ENCODE data around the gene CCM2. TPM values are rescaled to one million over a fixed set of nuclear protein-coding genes. Genes with fewer than 3 reads are reported as not detected.
A peak's percentile ranks its signal among the peaks of the same experiment; 100 is the strongest.

Gene CCM2
- total and polyA plus RNA-seq, 10 donors, result 67.8 to 108 (median 83.8) TPM

GRCh38 chr7:44973610-44974401, 26.2 kb upstream of the CCM2 start:
- peak overlapping the region in 2 of 8 donors; percentile 7 to 94 for H3K27ac ChIP-seq
- no peak overlapping the region for H3K4me3 ChIP-seq
- intact Hi-C loops (cut with DNase I; ENCODE audit: low total_unique reads), result loop anchor here (10.0 kb wide), 1 partner anchor 51 kb away; no protein-coding TSS in a partner anchor
- H3K36me3 ChIP-seq, result peaks cover 0 to 84% (median 53%) of the 10 kb centered on the region in 6 donors
- no peak for DNase-seq
- H3K4me1 ChIP-seq, result peaks cover 12 to 54% (median 36%) of the 10 kb centered on the region in 6 donors
- TF ChIP-seq CTCF (IDR thresholded peaks at IDR 0.05 in 8 of 11, conservative IDR thresholded peaks at IDR 0.05 in 3 of 11), result peak in 9 of 11 experiments; percentile 38 to 69 (median 56)
- TF ChIP-seq POLR2A (IDR thresholded peaks at IDR 0.05), result no peak
- TF ChIP-seq POLR2AphosphoS5 (IDR thresholded peaks at IDR 0.05), result peak in 1 of 3 donors; percentile 11
- no peaks in the 10 kb centered on the region for H3K27me3 ChIP-seq (replicated peaks in 1 of 7)
- WGBS, 5 donors, result 63 to 90% (median 85%) methylated on average over 8 to 10 of the region's 10 CpGs
- no peaks in the 10 kb centered on the region for H3K9me3 ChIP-seq

DNA sequence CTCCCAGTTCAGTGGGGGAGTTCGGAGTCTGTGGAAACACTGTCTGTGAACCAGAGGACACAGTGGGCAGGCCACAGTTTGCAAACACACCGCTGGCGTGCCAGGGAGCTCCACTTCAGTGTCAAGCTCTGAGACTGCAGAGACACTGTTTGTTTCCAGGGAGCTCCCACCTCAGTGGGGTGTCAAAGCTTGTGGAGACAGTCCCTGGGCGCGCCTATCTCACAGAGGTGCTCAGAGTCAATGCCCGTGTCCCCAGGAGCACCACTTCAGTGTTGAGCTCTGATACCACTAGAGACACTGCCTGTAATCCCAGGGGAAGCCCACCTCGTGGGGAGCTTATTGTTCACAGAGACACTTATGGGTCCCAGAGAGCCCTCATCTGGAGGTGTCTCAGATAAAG, 25.5 kb upstream of the CCM2 start:
- Histone ChIP-seq H3K36me3 (peaks cover 0 to 76% (median 48%) of the 10 kb centered on the region in 6 donors), H3K27me3 (replicated peaks in 1 of 7) (no peaks in the 10 kb centered on the region), H3K27ac (peak overlapping the region in 1 of 8 donors; percentile 94), H3K9me3 (no peaks in the 10 kb centered on the region), H3K4me1 (peaks cover 14 to 61% (median 44%) of the 10 kb centered on the region in 6 donors), H3K4me3 (no peak overlapping the region)
- intact Hi-C loops (cut with DNase I; ENCODE audit: low total_unique reads), result loop anchor here (10.0 kb wide), 1 partner anchor 50 kb away; no protein-coding TSS in a partner anchor
- 79 to 91% (median 89%) methylated on average over 6 to 7 of the region's 7 CpGs for WGBS, 5 donors
- DNase-seq, result peak; percentile 64
- TF ChIP-seq POLR2A (IDR thresholded peaks at IDR 0.05), result no peak
- TF ChIP-seq POLR2AphosphoS5 (IDR thresholded peaks at IDR 0.05), result no peak
- no peak for TF ChIP-seq CTCF (IDR thresholded peaks at IDR 0.05 in 8 of 11, conservative IDR thresholded peaks at IDR 0.05 in 3 of 11)

DNA sequence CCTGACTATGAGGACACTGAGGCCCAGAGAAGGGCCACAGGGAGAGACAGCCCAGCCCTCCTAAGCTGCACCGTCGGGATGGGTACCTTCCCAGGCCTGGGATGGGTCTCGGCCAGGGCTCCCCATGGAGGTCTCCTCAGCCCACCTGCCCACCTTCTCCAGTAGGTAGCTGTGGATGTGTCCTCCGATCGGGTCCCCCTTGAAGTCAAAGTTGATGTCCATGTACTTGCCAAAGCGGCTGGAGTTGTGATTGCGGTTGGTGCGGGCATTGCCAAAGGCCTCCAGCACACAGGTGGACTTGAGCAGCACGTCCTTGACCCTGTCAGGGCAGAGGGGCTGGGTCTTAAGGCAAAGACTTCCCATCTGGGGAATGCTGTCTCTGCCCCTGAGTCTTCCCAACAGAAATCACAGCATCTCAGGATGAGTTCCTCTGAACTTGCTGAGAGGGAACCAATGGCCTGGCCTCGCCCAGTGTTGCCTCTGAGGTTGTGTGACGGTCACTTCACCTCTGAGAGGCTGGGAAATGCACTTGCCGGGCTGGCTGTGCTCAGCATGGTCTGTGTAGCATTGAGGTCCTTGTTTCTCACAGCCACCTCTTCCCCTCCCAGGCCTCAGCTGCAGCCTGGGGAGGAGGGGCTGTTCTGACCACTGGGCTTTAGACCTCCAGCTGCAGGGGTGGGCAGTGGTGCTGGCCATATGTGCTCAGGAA, 24.5 kb upstream of the CCM2 start:
- 92 to 96% (median 92%) methylated on average over 7 to 12 of the region's 12 CpGs for WGBS, 5 donors
- peaks cover 0 to 67% (median 41%) of the 10 kb centered on the region in 6 donors for H3K36me3 ChIP-seq

More for the DNA sequence above, 24.5 kb upstream of the CCM2 start:
- Histone ChIP-seq H3K27me3 (replicated peaks in 1 of 7) (no peaks in the 10 kb centered on the region), H3K4me3 (no peak overlapping the region), H3K9me3 (no peaks in the 10 kb centered on the region), H3K27ac (peak overlapping the region in 1 of 8 donors; percentile 94), H3K4me1 (peaks cover 23 to 70% (median 53%) of the 10 kb centered on the region in 6 donors)
- no peak for DNase-seq
- TF ChIP-seq POLR2A (IDR thresholded peaks at IDR 0.05), result no peak
- no peak for TF ChIP-seq CTCF (IDR thresholded peaks at IDR 0.05 in 8 of 11, conservative IDR thresholded peaks at IDR 0.05 in 3 of 11)
- TF ChIP-seq POLR2AphosphoS5 (IDR thresholded peaks at IDR 0.05), result no peak
- intact Hi-C loops (cut with DNase I; ENCODE audit: low total_unique reads), result loop anchor here (10.0 kb wide), 1 partner anchor 49 kb away; no protein-coding TSS in a partner anchor
